PFSK-1 (cell line): ENCODE measurements around the gene SIGLEC10. TPM values are rescaled to one million over a fixed set of nuclear protein-coding genes. Genes with fewer than 3 reads are reported as not detected.

Source experiments
- FOXP2 ChIP-seq: optimal IDR thresholded peaks from 2 replicates; pipeline ENCODE3; 2011; ENCODE audit warnings: borderline replicate concordance, control low read depth, inconsistent platforms; ENCODE audit not compliant: insufficient read depth; ENCODE audit errors: extremely low read length, extremely low read depth
- POLR2AphosphoS5 ChIP-seq: IDR thresholded peaks from 2 replicates; pipeline ENCODE4 v1.6.1; 2012; ENCODE audit warnings: low read depth, mild to moderate bottlenecking, control low read depth, low read length, moderate library complexity
- REST ChIP-seq, 2 experiments: IDR thresholded peaks; 2 replicates each; pipeline versions ENCODE4 v1.6.1 to v1.8.0; 2011 to 2012; ENCODE audit warnings: low read depth in 2 of 2, low read length in 2 of 2, control low read depth in 1 of 2, inconsistent platforms in 1 of 2, mild to moderate bottlenecking in 1 of 2, moderate library complexity in 1 of 2; ENCODE audit not compliant: insufficient read depth in 1 of 2
- SIN3A ChIP-seq: IDR thresholded peaks from 2 replicates; pipeline ENCODE4 v1.6.1; 2012; ENCODE audit warnings: mild to moderate bottlenecking, low read length, moderate library complexity, borderline replicate concordance; ENCODE audit not compliant: insufficient read depth
- TAF1 ChIP-seq: IDR thresholded peaks from 2 replicates; pipeline ENCODE4 v1.6.1; 2012; ENCODE audit warnings: low read length, control low read depth, borderline replicate concordance; ENCODE audit not compliant: insufficient read depth
- polyA plus RNA-seq: library from polyadenylated mRNA; unstranded; fragments of >200 nt; gene quantifications from one replicate; pipeline ENCODE4 v1.2.1, GENCODE V29; 2012; ENCODE audit warnings: low read depth, missing spikeins; ENCODE audit not compliant: insufficient read length

Gene SIGLEC10
- polyA plus RNA-seq = 0.11 TPM

DNA sequence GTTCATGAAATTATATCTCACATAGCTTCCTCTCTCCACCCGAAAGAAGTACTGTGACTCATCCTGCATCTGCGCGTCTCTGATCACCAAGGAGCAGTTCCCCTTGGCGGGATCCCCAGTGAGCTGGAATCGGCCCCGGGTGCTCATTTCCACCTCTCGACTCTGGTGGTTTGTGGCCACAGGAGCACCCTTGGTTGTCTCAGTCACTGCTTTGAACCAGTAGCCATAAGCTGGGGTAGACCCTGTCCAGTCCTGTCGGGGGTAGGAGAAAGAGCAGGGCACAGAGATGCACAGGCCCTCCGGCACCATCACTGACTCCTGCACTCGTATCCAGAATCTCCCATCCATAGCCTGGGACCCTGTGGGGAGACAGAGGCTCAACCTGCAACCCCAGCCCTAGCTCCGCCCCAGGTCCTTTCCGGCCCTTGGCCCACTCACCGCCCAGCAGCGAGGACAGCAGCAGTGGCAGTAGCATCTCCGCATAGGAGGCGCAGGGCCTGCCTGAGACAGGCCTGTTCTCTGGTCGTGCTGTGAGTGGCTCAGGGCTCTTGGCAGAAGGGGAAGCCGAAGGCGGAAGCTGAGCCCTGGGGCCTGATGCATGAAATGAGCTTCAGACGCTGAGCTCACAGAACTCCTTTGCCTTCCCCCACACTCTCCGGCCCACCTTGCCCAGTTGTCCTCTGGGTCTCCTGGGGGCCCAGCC, at the start of gene SIGLEC10:
TSS of gene SIGLEC10 (minus strand) at position 536 of the 703 bp plus-strand sequence. CDS start at position 475, 61 bp downstream.
- TF ChIP-seq SIN3A (no peak), FOXP2 (no peak), POLR2AphosphoS5 (no peak), TAF1 (no peak), REST (IDR thresholded peaks at IDR 0.05; ENCODE audit: insufficient read depth in 1 of 2, low read depth in 2 of 2, low read length in 2 of 2) (no peak)

- no peak for TF ChIP-seq POLR2AphosphoS5
- TF ChIP-seq FOXP2 = no peak
- TF ChIP-seq SIN3A = no peak
- no peak for TF ChIP-seq TAF1
- TF ChIP-seq REST (IDR thresholded peaks at IDR 0.05; ENCODE audit: insufficient read depth in 1 of 2, low read depth in 2 of 2, low read length in 2 of 2) = no peak
Observed at GRCh38 chr19:51466723-51467122, 49.3 kb upstream of the SIGLEC10 start.

GRCh38 chr19:51462681-51463080, 45.2 kb upstream of the SIGLEC10 start:
- TF ChIP-seq FOXP2 (no peak), TAF1 (no peak), POLR2AphosphoS5 (no peak), REST (IDR thresholded peaks at IDR 0.05; ENCODE audit: insufficient read depth in 1 of 2, low read depth in 2 of 2, low read length in 2 of 2) (no peak), SIN3A (no peak)

- no peak for TF ChIP-seq TAF1
- TF ChIP-seq POLR2AphosphoS5 = no peak
- no peak for TF ChIP-seq REST (IDR thresholded peaks at IDR 0.05; ENCODE audit: insufficient read depth in 1 of 2, low read depth in 2 of 2, low read length in 2 of 2)
- TF ChIP-seq FOXP2 = no peak
- TF ChIP-seq SIN3A = no peak
Observed at GRCh38 chr19:51462276-51462675, 44.8 kb upstream of the SIGLEC10 start.

GRCh38 chr19:51461723-51462161, 44.3 kb upstream of the SIGLEC10 start:
- TF ChIP-seq REST (IDR thresholded peaks at IDR 0.05; ENCODE audit: insufficient read depth in 1 of 2, low read depth in 2 of 2, low read length in 2 of 2) = no peak
